GM18517 (cell line): ENCODE measurements around the gene VIT.
"Not testable (repeated sequence)": the region's sequence is repeated elsewhere in the genome, so short reads cannot be mapped to it uniquely, and the experiment has no call there.

Source experiments
- ATAC-seq: cut with Tn5 transposase; IDR thresholded peaks from one replicate; pipeline ENCODE4 v1.9.1; 2021; ENCODE audit warnings: mild to moderate bottlenecking, moderate library complexity; ENCODE audit not compliant: unreplicated experiment

Gene VIT

DNA sequence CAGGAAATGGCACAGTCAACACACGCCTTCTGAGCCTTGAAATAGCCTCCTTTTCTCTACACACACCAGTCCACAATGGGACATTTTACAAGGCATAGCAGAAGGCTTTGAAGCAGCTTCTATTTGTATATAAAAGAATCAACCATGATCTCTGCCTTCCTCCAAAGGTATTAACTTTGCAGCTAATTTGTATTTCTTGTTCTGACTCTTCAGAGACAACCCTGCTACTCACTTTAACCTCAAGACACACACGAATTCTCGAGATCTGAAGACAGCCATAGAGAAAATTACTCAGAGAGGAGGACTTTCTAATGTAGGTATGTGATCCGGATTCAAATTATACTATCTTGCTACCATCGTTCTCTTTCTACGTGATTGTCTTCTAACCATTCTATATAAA is 104.6 kb downstream of the VIT start:
- ATAC-seq = no peak

- ATAC-seq = no peak
These were observed 106.4 kb downstream of the VIT start for GRCh38 chr2:36802952-36803351.

DNA sequence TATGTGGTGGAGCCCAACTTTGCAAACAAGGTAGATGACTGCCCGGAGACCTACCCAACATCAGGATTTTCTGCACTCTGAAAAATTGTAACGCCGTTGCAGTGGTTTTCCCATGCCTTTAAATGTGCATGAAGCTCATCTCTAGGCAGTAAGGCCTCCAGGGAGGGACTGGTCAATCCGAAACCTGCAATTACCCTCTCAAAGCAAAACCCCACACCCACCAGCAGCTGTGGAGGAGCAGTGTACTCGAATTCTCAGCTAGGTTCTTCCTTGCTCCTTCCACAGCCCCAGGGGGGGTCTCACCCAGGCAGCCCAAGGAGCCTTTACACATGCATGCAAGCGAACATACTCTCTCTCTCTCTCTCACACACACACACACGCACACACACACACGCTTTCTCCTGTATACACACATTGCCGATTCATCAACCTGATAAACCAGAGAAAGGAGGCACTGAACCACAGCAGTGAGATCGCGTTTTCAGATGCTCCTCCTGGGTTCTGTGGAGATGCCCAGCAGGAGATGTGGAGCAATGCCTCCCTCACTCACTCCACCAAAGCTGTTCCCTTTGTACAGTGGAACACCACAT is 109.2 kb downstream of the VIT start:
- no peak for ATAC-seq

DNA sequence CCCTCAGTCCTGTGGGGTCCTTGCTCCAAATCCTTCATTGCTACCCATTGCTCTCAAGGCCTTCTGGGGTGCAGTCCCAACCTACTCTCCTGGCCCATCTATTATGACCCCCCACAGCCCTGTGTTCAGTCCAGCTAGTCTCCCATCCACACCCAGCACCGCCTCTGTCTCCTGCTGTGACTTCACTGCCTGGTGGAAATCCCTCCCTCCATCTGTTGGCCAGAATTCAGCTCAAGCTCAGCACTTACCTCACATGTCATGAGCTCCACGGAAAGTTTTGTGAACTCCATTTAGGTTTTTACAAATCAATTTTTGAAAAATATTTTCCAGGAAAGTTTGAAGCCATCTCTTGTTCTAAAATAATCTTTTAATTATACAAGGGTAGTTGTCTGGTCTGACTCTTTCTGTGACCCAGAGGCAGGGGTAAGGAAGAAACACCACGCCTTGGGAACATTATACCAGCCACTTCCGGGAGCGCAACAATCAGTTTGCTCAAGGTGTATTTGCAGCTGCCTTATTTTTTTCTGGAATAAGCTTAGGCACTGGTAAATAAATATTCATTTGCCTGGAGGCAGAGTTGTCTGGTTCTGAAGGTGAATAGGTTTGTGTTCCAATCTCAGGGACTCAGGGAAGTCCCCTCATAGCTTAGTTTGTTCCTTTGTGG is 110.8 kb downstream of the VIT start:
- ATAC-seq = no peak

DNA sequence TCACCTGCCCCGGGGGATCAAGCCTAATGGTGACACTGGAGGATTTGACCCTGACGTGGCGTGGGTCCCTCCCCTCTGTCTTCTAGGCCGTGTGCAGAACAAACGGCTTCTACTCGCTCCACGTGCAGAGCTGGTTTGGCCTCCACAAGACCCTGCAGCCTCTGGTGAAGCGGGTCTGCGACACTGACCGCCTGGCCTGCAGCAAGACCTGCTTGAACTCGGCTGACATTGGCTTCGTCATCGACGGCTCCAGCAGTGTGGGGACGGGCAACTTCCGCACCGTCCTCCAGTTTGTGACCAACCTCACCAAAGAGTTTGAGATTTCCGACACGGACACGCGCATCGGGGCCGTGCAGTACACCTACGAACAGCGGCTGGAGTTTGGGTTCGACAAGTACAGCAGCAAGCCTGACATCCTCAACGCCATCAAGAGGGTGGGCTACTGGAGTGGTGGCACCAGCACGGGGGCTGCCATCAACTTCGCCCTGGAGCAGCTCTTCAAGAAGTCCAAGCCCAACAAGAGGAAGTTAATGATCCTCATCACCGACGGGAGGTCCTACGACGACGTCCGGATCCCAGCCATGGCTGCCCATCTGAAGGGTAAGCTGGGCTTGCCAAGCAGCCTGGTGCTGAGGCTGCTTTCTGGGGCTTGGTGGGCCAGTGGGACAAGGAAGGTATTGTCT is 112.0 kb downstream of the VIT start:
- no peak for ATAC-seq

DNA sequence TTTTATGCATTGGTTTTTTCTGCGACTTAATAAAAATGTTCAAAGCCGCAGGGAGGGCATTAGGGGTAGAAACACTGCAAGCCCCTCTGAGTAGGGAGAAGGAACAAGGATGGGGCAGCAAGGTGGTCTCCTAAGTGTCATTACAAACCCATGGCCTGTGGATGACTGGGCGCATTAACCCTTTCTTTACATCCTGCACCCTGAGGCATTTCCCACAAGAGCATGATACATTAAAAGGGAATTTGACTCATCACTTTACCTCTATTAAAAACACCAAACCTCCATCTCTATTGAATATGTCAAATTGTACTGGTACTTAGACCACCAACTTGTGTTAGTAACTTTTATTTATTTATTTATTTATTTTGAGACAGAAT is 112.5 kb downstream of the VIT start:
- no peak for ATAC-seq

- ATAC-seq = no peak
These were observed 114.6 kb downstream of the VIT start for GRCh38 chr2:36811071-36811470.

DNA sequence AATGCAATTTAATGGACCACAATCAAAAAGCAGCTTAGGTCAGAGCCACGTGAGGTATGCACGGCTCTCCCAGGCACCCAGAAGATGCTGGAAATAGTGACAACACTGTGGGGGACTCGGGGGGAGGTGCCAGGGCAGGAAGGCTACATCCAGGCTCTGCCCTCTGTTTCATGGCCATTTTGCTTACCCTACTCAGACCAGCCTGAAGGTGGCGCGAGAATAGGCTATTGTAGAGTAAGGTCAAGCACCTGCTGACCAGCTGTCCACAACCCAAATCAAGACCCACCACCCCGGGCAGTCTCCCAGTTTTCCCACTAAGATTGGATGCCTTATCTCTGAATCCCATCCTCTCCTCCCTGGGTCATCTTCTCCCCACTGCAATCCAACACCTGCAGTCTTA is 115.7 kb downstream of the VIT start:
- no peak for ATAC-seq

DNA sequence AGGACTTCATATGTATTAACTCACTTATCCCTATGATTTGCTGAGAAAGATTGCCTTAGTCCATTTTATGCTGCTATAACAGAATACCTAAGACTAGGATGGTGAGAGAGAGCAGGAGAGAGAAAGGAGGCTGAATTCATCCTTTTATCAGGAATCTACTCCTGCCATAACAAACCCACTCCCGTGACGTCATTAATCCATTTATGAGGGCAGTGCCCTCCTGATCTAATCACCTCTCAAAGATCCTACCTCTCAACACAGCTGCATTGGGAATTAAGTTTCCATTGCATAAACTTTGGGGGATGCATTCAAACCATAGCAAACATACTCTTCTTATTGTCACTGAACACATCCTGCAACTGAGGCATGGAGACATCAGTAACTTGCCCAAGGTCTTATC is 122.0 kb downstream of the VIT start:
- no peak for ATAC-seq

DNA sequence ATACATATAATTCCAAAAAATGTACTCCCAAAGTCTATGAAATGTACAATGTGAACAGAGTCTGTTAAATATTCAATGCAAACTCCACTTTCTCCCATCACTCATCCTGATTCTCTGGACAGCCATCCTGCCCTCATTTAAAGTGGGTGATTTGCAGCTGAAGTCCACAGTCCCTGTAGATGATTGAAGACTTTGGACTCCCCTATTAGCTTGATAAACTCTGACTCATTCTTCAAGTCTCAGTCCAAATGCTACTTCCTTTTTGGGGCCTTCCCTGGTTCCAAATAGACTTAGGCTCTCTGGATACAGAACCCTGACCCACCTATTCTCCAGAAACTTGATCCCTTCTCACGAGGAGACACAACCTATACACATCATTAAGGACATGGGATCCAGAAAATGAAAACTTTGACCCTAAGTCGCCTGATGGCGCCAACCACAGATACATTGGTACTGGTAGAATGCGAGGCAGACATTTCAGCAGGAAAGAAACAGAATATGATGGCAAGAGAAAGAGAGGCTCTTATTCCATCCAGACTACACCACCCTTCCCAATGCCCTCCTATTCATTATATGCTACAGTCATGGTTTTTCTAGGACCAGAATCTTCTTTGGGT is 122.7 kb downstream of the VIT start:
- ATAC-seq = no peak

GRCh38 chr2:36820942-36821605 is 124.6 kb downstream of the VIT start:
- no peak for ATAC-seq

DNA sequence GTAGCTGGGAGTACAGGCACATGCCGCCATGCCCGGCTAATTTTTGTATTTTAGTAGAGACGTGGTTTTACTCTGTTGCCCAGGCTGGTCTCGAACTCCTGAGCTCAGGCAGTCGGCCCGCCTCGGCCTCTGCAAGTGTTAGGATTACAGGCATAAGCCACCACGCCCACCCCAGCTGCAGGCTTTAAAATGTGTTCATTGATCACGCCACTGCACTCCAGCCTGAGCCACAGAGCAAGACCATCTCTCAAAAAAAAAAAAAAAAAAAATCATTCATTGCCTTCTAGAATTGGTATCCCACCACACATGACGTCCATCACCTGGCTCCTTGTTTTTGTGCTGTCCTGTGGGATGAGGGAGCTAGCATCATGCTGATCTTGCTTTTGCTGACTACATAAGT is 127.4 kb downstream of the VIT start:
- ATAC-seq = no peak

DNA sequence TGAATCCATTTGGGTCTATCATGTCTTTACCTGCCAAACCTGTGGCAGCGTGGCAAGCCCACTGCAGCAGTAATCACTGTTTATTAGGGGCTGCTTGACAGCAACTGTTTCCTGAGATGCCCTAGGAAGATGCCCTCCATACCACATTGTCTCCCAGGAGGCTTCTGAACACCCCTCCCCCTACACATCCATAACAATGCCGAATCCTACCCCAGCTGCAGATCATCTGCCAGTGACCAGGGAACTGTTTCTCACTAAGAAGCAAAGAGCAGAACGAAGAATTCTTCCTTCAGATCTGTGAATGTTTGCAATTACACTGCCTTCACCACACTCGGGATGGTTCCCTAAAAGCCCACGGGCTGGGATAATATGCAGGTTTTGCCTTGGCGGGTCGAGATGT is 127.8 kb downstream of the VIT start:
- no peak for ATAC-seq

- ATAC-seq = not testable (repeated sequence)
These were observed 128.2 kb downstream of the VIT start for GRCh38 chr2:36824683-36825082.

- no peak for ATAC-seq
These were observed 134.7 kb downstream of the VIT start for GRCh38 chr2:36831185-36831584.

- no peak for ATAC-seq
These were observed 137.7 kb downstream of the VIT start for GRCh38 chr2:36834203-36834602.

- no peak for ATAC-seq
These were observed 138.4 kb downstream of the VIT start for GRCh38 chr2:36834731-36835524.

DNA sequence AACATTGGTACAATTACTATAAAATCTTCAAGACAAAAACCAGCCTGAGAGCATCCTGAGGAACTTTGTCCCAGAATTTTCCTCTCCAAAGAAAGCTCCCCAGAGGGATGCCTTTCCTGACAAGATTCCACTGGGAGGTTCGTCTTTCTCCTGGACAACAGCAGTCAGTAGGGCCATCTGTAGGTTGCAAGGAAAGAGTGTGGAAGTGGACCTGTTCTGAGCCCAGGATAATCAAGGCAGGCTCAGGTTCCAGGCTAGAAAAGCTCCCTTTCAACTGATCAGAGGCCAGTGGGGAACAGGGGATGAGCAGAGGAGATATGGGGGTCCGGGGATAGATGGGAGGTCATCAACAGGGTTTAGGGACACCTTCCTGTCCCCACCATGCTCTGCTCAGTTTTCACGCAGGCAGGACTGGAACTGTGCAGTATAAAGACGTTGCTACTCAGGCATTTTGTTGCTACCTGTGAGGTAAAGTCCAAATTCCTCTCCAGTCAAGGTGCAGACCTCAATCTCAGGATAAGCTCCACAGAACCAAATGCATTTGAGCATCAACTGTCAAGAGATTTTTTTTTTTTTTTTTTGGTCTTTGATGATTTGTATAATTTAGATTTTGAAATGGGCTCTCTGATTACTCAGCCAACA is 143.6 kb downstream of the VIT start:
- ATAC-seq = no peak

DNA sequence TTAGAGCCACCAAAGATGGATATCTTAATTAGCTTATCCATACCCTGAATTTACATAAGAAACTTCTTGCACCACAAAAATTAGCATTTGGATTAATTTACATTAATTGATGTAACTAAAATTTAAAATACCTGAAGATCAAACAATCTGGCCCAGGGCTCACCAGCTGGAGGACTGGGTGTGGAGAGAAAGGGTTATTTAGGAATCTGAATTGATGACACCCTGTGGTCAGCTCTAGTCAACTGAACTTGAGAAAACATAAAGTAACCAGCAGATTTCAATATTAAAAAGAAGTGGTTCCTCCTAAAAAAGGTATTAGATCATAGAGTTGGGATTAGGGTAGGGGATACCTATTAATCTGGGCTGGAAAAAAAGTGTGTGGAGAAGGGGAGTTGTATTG is 147.3 kb downstream of the VIT start:
- no peak for ATAC-seq

DNA sequence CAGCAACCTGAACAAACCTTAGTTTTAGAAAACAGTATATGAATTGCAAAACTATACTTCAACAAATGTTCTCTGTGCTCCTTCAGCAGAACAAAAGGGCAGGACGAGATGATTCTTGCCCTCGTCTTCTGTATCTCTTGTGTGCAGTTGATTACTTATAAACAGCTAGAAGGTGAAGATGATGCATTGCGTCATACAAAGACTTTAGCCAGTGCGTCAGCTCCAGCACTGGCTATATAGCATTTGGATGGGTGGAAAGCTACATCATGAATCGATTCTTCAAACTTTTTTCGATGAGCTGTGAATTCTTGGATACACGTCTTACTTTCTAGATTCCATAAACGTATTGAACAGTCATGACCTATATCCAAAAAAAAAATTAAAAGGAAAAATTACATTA is 152.8 kb downstream of the VIT start:
- no peak for ATAC-seq
